Measurements from ENCODE around the gene DLGAP3. TPM values are rescaled to one million over a fixed set of nuclear protein-coding genes. Genes with fewer than 3 reads are reported as not detected.

The DLGAP3 gene
- total and polyA plus RNA-seq, 2 donors (not counting 3 experiments of a cell fraction or from before 2014, with no cell fraction given) = 0.04 to 0.20 TPM

DNA sequence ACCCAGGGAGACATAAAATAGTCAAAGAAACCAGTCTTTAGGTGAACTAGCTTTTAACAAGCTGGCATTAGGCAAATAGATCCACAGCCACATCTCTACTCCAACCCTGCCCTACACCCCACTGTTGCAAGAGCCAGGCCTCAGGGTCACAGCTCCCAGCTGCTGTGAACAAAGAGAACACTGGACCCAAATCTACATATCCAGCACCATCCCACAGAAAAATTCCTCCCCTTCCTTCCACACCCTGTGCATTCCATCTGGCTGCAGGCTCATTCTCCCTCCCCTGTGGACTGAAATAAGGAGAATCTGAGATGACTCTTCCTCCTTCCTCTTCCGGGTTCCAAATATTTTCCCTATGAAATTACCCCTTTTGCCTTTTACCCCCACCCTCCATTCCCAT lies 23.2 kb downstream of the DLGAP3 start:
- H3K4me2 ChIP-seq (ENCODE audit: insufficient read depth, low read length) = no peak overlapping the region
- no peaks in the 10 kb centered on the region for H3K9me3 ChIP-seq (replicated peaks; ENCODE audit: control insufficient read depth, insufficient read depth, low read length)
- H3K4me3 ChIP-seq (replicated peaks in 1 of 3; ENCODE audit: insufficient read depth in 1 of 3, low read depth in 1 of 3, low read length in 3 of 3) = no peak overlapping the region
- no peaks in the 10 kb centered on the region for H3K79me2 ChIP-seq (ENCODE audit: control insufficient read depth, insufficient read depth, low read length)
- DNase-seq (ENCODE audit: low read depth, low spot score) (no peak), FAIRE-seq (no peak)
- TF ChIP-seq FOS (IDR thresholded peaks at IDR 0.05; ENCODE audit: borderline replicate concordance, insufficient read depth, low read length) (no peak), MYC (IDR thresholded peaks at IDR 0.05; ENCODE audit: low read depth, low read length) (no peak), POLR2A (IDR thresholded peaks at IDR 0.05; ENCODE audit: low read depth, low read length) (no peak), EZH2 (IDR thresholded peaks at IDR 0.05; ENCODE audit: borderline replicate concordance, low read depth, low read length, severe bottlenecking) (no peak), JUN (IDR thresholded peaks at IDR 0.05; ENCODE audit: borderline replicate concordance, insufficient read depth, insufficient read length, low read depth) (no peak)
- TF ChIP-seq, protein P1, sequence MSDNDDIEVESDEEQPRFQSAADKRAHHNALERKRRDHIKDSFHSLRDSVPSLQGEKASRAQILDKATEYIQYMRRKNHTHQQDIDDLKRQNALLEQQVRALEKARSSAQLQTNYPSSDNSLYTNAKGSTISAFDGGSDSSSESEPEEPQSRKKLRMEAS (IDR thresholded peaks at IDR 0.05; ENCODE audit: insufficient read depth, insufficient read length) = no peak
- TF ChIP-seq, protein P2, sequence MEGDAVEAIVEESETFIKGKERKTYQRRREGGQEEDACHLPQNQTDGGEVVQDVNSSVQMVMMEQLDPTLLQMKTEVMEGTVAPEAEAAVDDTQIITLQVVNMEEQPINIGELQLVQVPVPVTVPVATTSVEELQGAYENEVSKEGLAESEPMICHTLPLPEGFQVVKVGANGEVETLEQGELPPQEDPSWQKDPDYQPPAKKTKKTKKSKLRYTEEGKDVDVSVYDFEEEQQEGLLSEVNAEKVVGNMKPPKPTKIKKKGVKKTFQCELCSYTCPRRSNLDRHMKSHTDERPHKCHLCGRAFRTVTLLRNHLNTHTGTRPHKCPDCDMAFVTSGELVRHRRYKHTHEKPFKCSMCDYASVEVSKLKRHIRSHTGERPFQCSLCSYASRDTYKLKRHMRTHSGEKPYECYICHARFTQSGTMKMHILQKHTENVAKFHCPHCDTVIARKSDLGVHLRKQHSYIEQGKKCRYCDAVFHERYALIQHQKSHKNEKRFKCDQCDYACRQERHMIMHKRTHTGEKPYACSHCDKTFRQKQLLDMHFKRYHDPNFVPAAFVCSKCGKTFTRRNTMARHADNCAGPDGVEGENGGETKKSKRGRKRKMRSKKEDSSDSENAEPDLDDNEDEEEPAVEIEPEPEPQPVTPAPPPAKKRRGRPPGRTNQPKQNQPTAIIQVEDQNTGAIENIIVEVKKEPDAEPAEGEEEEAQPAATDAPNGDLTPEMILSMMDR (IDR thresholded peaks at IDR 0.05; ENCODE audit: extremely low read depth in 1 of 2, insufficient read depth in 1 of 2, low read depth in 1 of 2, low read length in 2 of 2) = no peak
- no peak overlapping the region for H3K9ac ChIP-seq (replicated peaks; ENCODE audit: extremely low read depth, insufficient read depth, low read length)
- intact Hi-C loops (cut with micrococcal nuclease) (no loop called here), dilution Hi-C loops (cut with MboI; ENCODE audit: extremely low pct_ligation_motif_present, low sequenced_read_pairs) (no loop called here)
- no peaks in the 10 kb centered on the region for H4K20me1 ChIP-seq (replicated peaks; ENCODE audit: control insufficient read depth, extremely low read depth, insufficient read depth, low read length)
- H3K4me1 ChIP-seq (ENCODE audit: control insufficient read depth, extremely low read depth, insufficient read depth, low read length) = no peaks in the 10 kb centered on the region
- BruUV-seq (replicated peaks) = no TSS peak
- no peak overlapping the region for H3K27ac ChIP-seq (ENCODE audit: insufficient read depth, low read depth, low read length)
- H3K27me3 ChIP-seq (ENCODE audit: control insufficient read depth in 2 of 2, insufficient read depth in 2 of 2, low read length in 2 of 2) = no peaks in the 10 kb centered on the region
- H3K36me3 ChIP-seq (ENCODE audit: control insufficient read depth in 2 of 2, extremely low read depth in 1 of 2, insufficient read depth in 2 of 2, low read length in 2 of 2) = no peaks in the 10 kb centered on the region
- H2AFZ ChIP-seq (ENCODE audit: low read depth, low read length) = no peak overlapping the region
- no peaks in the 10 kb centered on the region for H3K9me1 ChIP-seq (replicated peaks; ENCODE audit: control insufficient read depth, extremely low read depth, insufficient read depth, low read length)
- ChIA-PET CTCF (no interaction called here), POLR2A (no interaction called here)

DNA sequence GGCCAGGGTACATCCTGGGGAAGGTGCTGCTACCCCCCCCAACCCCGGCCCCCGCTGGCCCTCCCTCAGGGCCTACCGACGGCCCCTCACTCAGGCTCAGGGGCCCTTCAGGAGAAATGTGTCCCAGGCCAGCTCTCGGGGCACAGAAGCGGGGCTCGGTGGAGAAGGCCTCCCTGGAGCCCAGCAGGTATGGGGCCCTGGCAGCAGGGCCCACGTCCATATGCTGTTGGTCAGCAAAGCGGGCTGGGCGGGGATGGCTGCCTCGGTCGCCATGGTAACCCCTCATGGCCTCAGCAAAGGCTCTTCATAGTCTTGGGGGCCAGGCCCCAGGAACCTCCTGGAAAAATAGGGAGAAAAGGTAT lies 24.4 kb downstream of the DLGAP3 start:
- Histone ChIP-seq H3K79me2 (ENCODE audit: control insufficient read depth, insufficient read depth, low read length) (no peaks in the 10 kb centered on the region), H3K27me3 (ENCODE audit: control insufficient read depth in 2 of 2, insufficient read depth in 2 of 2, low read length in 2 of 2) (no peaks in the 10 kb centered on the region), H3K4me3 (replicated peaks in 1 of 3; ENCODE audit: insufficient read depth in 1 of 3, low read depth in 1 of 3, low read length in 3 of 3) (no peak overlapping the region), H3K9ac (replicated peaks; ENCODE audit: extremely low read depth, insufficient read depth, low read length) (no peak overlapping the region), H3K36me3 (ENCODE audit: control insufficient read depth in 2 of 2, extremely low read depth in 1 of 2, insufficient read depth in 2 of 2, low read length in 2 of 2) (no peaks in the 10 kb centered on the region), H3K9me1 (replicated peaks; ENCODE audit: control insufficient read depth, extremely low read depth, insufficient read depth, low read length) (no peaks in the 10 kb centered on the region), H4K20me1 (replicated peaks; ENCODE audit: control insufficient read depth, extremely low read depth, insufficient read depth, low read length) (no peaks in the 10 kb centered on the region), H3K4me1 (ENCODE audit: control insufficient read depth, extremely low read depth, insufficient read depth, low read length) (no peaks in the 10 kb centered on the region), H3K9me3 (replicated peaks; ENCODE audit: control insufficient read depth, insufficient read depth, low read length) (no peaks in the 10 kb centered on the region), H3K4me2 (ENCODE audit: insufficient read depth, low read length) (no peak overlapping the region), H2AFZ (ENCODE audit: low read depth, low read length) (no peak overlapping the region), H3K27ac (ENCODE audit: insufficient read depth, low read depth, low read length) (no peak overlapping the region)
- intact Hi-C loops (cut with micrococcal nuclease) = no loop called here
- POLR2A ChIA-PET = no interaction called here
- no peak for FAIRE-seq
- no peak for TF ChIP-seq GATA2 (IDR thresholded peaks at IDR 0.05; ENCODE audit: insufficient read depth, insufficient read length, low read depth, low read length)
- TF ChIP-seq, protein P1 (IDR thresholded peaks at IDR 0.05; ENCODE audit: insufficient read depth, insufficient read length) = no peak
- TF ChIP-seq FOS (IDR thresholded peaks at IDR 0.05; ENCODE audit: borderline replicate concordance, insufficient read depth, low read length) = no peak
- TF ChIP-seq JUN (IDR thresholded peaks at IDR 0.05; ENCODE audit: borderline replicate concordance, insufficient read depth, insufficient read length, low read depth) = no peak
- TF ChIP-seq EZH2 (IDR thresholded peaks at IDR 0.05; ENCODE audit: borderline replicate concordance, low read depth, low read length, severe bottlenecking) = no peak
- TF ChIP-seq POLR2A (IDR thresholded peaks at IDR 0.05; ENCODE audit: low read depth, low read length) = no peak
- no peak for TF ChIP-seq MYC (IDR thresholded peaks at IDR 0.05; ENCODE audit: low read depth, low read length)
- no peak for TF ChIP-seq POLR2AphosphoS5 (IDR thresholded peaks at IDR 0.05; ENCODE audit: insufficient read depth, low read depth, low read length)
- TF ChIP-seq, protein P2 (IDR thresholded peaks at IDR 0.05; ENCODE audit: extremely low read depth in 1 of 2, insufficient read depth in 1 of 2, low read depth in 1 of 2, low read length in 2 of 2) = no peak
- no TSS peak for BruUV-seq (replicated peaks)
- no peak for DNase-seq (ENCODE audit: low read depth, low spot score)
- dilution Hi-C loops (cut with MboI; ENCODE audit: extremely low pct_ligation_motif_present, low sequenced_read_pairs) = no loop called here
- CTCF ChIA-PET = no interaction called here
